Hepatocyte (in vitro differentiated cells): ENCODE measurements around the gene KLHL36. TPM values are rescaled to one million over a fixed set of nuclear protein-coding genes. Genes with fewer than 3 reads are reported as not detected.
A peak's percentile ranks its signal among the peaks of the same experiment; 100 is the strongest.

Experiments used
- DNase-seq: peaks from one replicate; pipeline ENCODE4 v3.0.0-alpha.2; 2016; ENCODE audit warnings: low spot score
- H2AFZ ChIP-seq: fragments of 200-600 bp; sonication (generic); 2 replicates; pipeline ENCODE4 v1.6.0; 2016; ENCODE audit warnings: antibody characterized with exemption, mild to moderate bottlenecking
- H3K27ac ChIP-seq: fragments of 200-600 bp; sonication (generic); 2 replicates; pipeline ENCODE4 v1.5.1; 2016; ENCODE audit warnings: mild to moderate bottlenecking
- H3K27me3 ChIP-seq: fragments of 200-600 bp; sonication (generic); 2 replicates; pipeline ENCODE4 v1.6.1; 2016
- H3K36me3 ChIP-seq: fragments of 200-600 bp; sonication (generic); replicated peaks from 2 replicates; pipeline ENCODE4 v1.5.1; 2016; ENCODE audit warnings: low read depth; ENCODE audit not compliant: insufficient read depth
- H3K4me1 ChIP-seq: fragments of 200-600 bp; sonication (generic); 2 replicates; pipeline ENCODE4 v1.5.1; 2016; ENCODE audit warnings: mild to moderate bottlenecking, moderate library complexity; ENCODE audit not compliant: insufficient read depth
- H3K4me2 ChIP-seq: fragments of 200-600 bp; sonication (generic); 2 replicates; pipeline ENCODE4 v1.6.0; 2016
- H3K4me3 ChIP-seq: fragments of 200-600 bp; sonication (generic); 2 replicates; pipeline ENCODE4 v1.5.1; 2016; ENCODE audit warnings: mild to moderate bottlenecking
- H3K79me2 ChIP-seq: fragments of 200-600 bp; sonication (generic); 2 replicates; pipeline ENCODE4 v1.6.0; 2017; ENCODE audit warnings: mild to moderate bottlenecking
- H3K9me2 ChIP-seq: fragments of 200-600 bp; sonication (generic); replicated peaks from 2 replicates; pipeline ENCODE4 v1.6.0; 2017; ENCODE audit warnings: mild to moderate bottlenecking; ENCODE audit not compliant: insufficient read depth
- H3K9me3 ChIP-seq: fragments of 200-600 bp; sonication (generic); 2 replicates; pipeline ENCODE4 v1.5.1; 2016; ENCODE audit warnings: low read depth, mild to moderate bottlenecking
- H4K20me1 ChIP-seq: fragments of 200-600 bp; sonication (generic); 2 replicates; pipeline ENCODE4 v1.6.0; 2016; ENCODE audit warnings: mild to moderate bottlenecking; ENCODE audit not compliant: insufficient read depth, poor library complexity, severe bottlenecking
- CTCF ChIP-seq: fragments of 200-600 bp; sonication (generic); IDR thresholded peaks from 2 replicates; pipeline ENCODE4 v1.5.1; 2016; ENCODE audit warnings: antibody characterized with exemption, mild to moderate bottlenecking; ENCODE audit not compliant: poor library complexity
- EZH2 ChIP-seq: fragments of 200-600 bp; sonication (generic); IDR thresholded peaks from 2 replicates; pipeline ENCODE4 v1.6.1; 2016; ENCODE audit warnings: antibody characterized with exemption, mild to moderate bottlenecking, borderline replicate concordance
- EZH2phosphoT487 ChIP-seq: fragments of 200-600 bp; sonication (generic); IDR thresholded peaks from one replicate; pipeline ENCODE4 v1.6.1; 2018; ENCODE audit warnings: antibody characterized with exemption, mild to moderate bottlenecking, low read depth, moderate library complexity; ENCODE audit not compliant: unreplicated experiment, severe bottlenecking
- WGBS: methylation state at CpG from one replicate; pipeline ENCODE4 v1.1.6; 2016; ENCODE audit warnings: low lambda C conversion rate; ENCODE audit errors: missing lambda C conversion rate; 5-methylcytosine and 5-hydroxymethylcytosine counted together
- polyA plus RNA-seq: library from polyadenylated mRNA; unstranded; fragments of >200 nt; fragmentation: Nextera tagmentation; extraction: Ambion mirVana; gene quantifications from 2 replicates; pipeline ENCODE4 v1.2.1, GENCODE V29; 2016
- total RNA-seq: library from RNA; depleted of rRNA; stranded (reverse); fragments of >200 nt; gene quantifications from 2 replicates; pipeline ENCODE4 v1.2.3, GENCODE V29; 2014

Gene KLHL36
- total and polyA plus RNA-seq, 2 experiments from 2014 or later, result 24.4 to 50.5 TPM

GRCh38 chr16:84694980-84695379 lies 46.7 kb downstream of the KLHL36 start:
- no peaks in the 10 kb centered on the region for H3K27me3 ChIP-seq
- peaks cover 5% of the 10 kb centered on the region for H3K79me2 ChIP-seq
- no peaks in the 10 kb centered on the region for H3K9me3 ChIP-seq
- H3K36me3 ChIP-seq, result no peaks in the 10 kb centered on the region
- no peak overlapping the region for H3K4me2 ChIP-seq
- H3K4me1 ChIP-seq, result peaks cover 19% of the 10 kb centered on the region
- WGBS, result 95% methylated on average over 2 of the region's 2 CpGs
- no peaks in the 10 kb centered on the region for H3K9me2 ChIP-seq
- no peak overlapping the region for H3K27ac ChIP-seq
- H2AFZ ChIP-seq, result no peak overlapping the region
- no peak for DNase-seq
- no peak for TF ChIP-seq EZH2phosphoT487
- TF ChIP-seq EZH2, result no peak
- TF ChIP-seq CTCF, result no peak
- H3K4me3 ChIP-seq, result no peak overlapping the region
- H4K20me1 ChIP-seq, result no peaks in the 10 kb centered on the region

GRCh38 chr16:84699147-84699711 lies 50.9 kb downstream of the KLHL36 start:
- Histone ChIP-seq H4K20me1 (peaks cover 33% of the 10 kb centered on the region), H3K4me3 (peak overlapping the region; percentile 99), H3K27me3 (no peaks in the 10 kb centered on the region), H3K27ac (peak overlapping the region; percentile 94), H3K4me1 (peaks cover 17% of the 10 kb centered on the region), H3K9me2 (no peaks in the 10 kb centered on the region), H3K79me2 (peaks cover 47% of the 10 kb centered on the region), H3K36me3 (no peaks in the 10 kb centered on the region), H3K4me2 (peak overlapping the region; percentile 98), H3K9me3 (no peaks in the 10 kb centered on the region), H2AFZ (peak overlapping the region; percentile 96)
- TF ChIP-seq EZH2 (no peak), CTCF (no peak)
- WGBS, result 27% methylated on average over 29 of the region's 29 CpGs
- no peak for DNase-seq

GRCh38 chr16:84699712-84700445 lies 51.6 kb downstream of the KLHL36 start, which contains the start of gene USP10:
USP10 (plus strand) TSS chr16:84700000; CDS start chr16:84700091, 91 bp downstream.
- Histone ChIP-seq H3K4me3 (peak within 1 kb of the TSS; percentile 99), H2AFZ (peak within 1 kb of the TSS; percentile 96), H3K79me2 (peaks cover 54% of the 10 kb centered on the region), H3K9me2 (no peaks in the 10 kb centered on the region), H3K4me1 (peaks cover 22% of the 10 kb centered on the region), H3K27ac (peak within 1 kb of the TSS; percentile 94), H3K9me3 (no peaks in the 10 kb centered on the region), H3K36me3 (no peaks in the 10 kb centered on the region), H3K27me3 (no peaks in the 10 kb centered on the region), H3K4me2 (peak within 1 kb of the TSS; percentile 98), H4K20me1 (peaks cover 40% of the 10 kb centered on the region)
- peak; percentile 95 for DNase-seq
- no peak for TF ChIP-seq EZH2
- TF ChIP-seq CTCF, result no peak
- no peak for TF ChIP-seq EZH2phosphoT487
- 2% methylated on average over 54 of the region's 97 CpGs for WGBS
